Left lung (tissue), 14 donors: ENCODE results near the gene PPP1R14B. TPM values are rescaled to one million over a fixed set of nuclear protein-coding genes. Genes with fewer than 3 reads are reported as not detected.

ENCODE experiments used
- ATAC-seq: fragments of 200-7000 bp; cut with Tn5 transposase; one replicate; pipeline ENCODE4 v1.9.1; 2020; ENCODE audit warnings: moderate library complexity
- DNase-seq, 4 donors: peaks; one replicate each; pipeline ENCODE4 v3.0.0-alpha.2; 2013 to 2020
- H3K27ac ChIP-seq, 2 donors: fragments of 200-600 bp; sonication (generic) in 1 of 2; one replicate each; pipeline versions ENCODE4 v1.5.0 to v1.8.0; 2020 to 2021
- H3K27me3 ChIP-seq, 2 donors: fragments of 200-600 bp; sonication (generic) in 1 of 2; one replicate each; pipeline versions ENCODE4 v1.5.0 to v1.8.0; 2020 to 2021
- H3K36me3 ChIP-seq, 2 donors: fragments of 200-600 bp; sonication (generic) in 1 of 2; one replicate each; pipeline versions ENCODE4 v1.5.0 to v1.8.0; 2020 to 2021
- H3K4me1 ChIP-seq, 2 donors: fragments of 200-600 bp; one replicate each; pipeline ENCODE4 v1.8.0; 2021
- H3K4me3 ChIP-seq, 2 donors: fragments of 200-600 bp; sonication (generic) in 1 of 2; one replicate each; pipeline versions ENCODE4 v1.5.0 to v1.8.0; 2020 to 2021; ENCODE audit warnings: mild to moderate bottlenecking in 1 of 2
- H3K9me3 ChIP-seq, 2 donors: fragments of 200-600 bp; sonication (generic) in 1 of 2; one replicate each; pipeline versions ENCODE4 v1.5.0 to v1.8.0; 2020 to 2021
- intact Hi-C, 2 donors: fragments of 100-400 bp; cut with DNase I; formaldehyde crosslinking; loops; one replicate each; pipeline versions ENCODE4 v1.11.2 to v1.14.2; 2022
- long read RNA-seq, 12 donors: library from polyadenylated mRNA in 2 of 12; unstranded in 2 of 12; transcript quantifications; one replicate each; pipeline ENCODE4 v2.0.0 and lab custom pipeline, GENCODE V29; 2019 to 2026
- polyA plus RNA-seq, 6 donors: library from polyadenylated mRNA; unstranded; fragments of 120-200 nt; gene quantifications; one replicate each; pipeline ENCODE4 v1.2.1, GENCODE V29; 2013; ENCODE audit not compliant: insufficient read length in 6 of 6
- total RNA-seq, 2 donors: library from RNA; stranded (reverse); fragmentation: NEBNext Ultra II Directional; extraction: Animal tissue kit (Norgen Biotek cat#: 25700); gene quantifications; one replicate each; pipeline ENCODE4 v1.2.1, GENCODE V29; 2021
- TF ChIP-seq, protein P1 (sequence below), 2 donors: fragments of 200-600 bp; sonication (generic) in 1 of 2; IDR thresholded peaks; one replicate each; pipeline versions ENCODE4 v1.5.0 to v1.8.0; 2021; ENCODE audit warnings: antibody characterized with exemption in 2 of 2
- donor health status: DM: no; HTN: yes; CAD: no.
- donor health status: DM: no; HTN: no; CAD: no.

PPP1R14B gene, protein sequence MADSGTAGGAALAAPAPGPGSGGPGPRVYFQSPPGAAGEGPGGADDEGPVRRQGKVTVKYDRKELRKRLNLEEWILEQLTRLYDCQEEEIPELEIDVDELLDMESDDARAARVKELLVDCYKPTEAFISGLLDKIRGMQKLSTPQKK
- total RNA-seq (100 to 1,000 TPM; 154 to 200 TPM), polyA plus RNA-seq (100 to 1,000 TPM in 1 of 6 donors, 10 to 100 TPM in 5; 56.7 to 100 (median 79.5) TPM)
- long read RNA-seq, donor 1, transcript PPP1R14B-201 (4 exons, 982 nt), result major isoform, 107 of 116 reads
- long read RNA-seq, donor 1, partial matches to known transcripts, result 0 of 116 reads
- long read RNA-seq, donor 1, other reads (novel, unspliced or antisense), result 7 of 116 reads
- long read RNA-seq, donor 2, transcript PPP1R14B-203 (3 exons, 920 nt), result minor isoform, 6 of 103 reads
- long read RNA-seq, donor 2, transcript PPP1R14B-201 (4 exons, 982 nt), result major isoform, 92 of 103 reads
- long read RNA-seq, donor 2, partial matches to known transcripts, result 0 of 103 reads
- long read RNA-seq, donor 2, other reads (novel, unspliced or antisense), result 5 of 103 reads
- long read RNA-seq, donor 3, transcript PPP1R14B-201 (4 exons, 982 nt), result major isoform, 91 of 92 reads
- long read RNA-seq, donor 3, partial matches to known transcripts, result 0 of 92 reads
- long read RNA-seq, donor 3, other reads (novel, unspliced or antisense), result 0 of 92 reads
- long read RNA-seq, donor 4, transcript PPP1R14B-201 (4 exons, 982 nt), result major isoform, 8 of 13 reads
- long read RNA-seq, donor 4, partial matches to known transcripts, result 1 of 13 reads
- long read RNA-seq, donor 4, other reads (novel, unspliced or antisense), result 3 of 13 reads
- long read RNA-seq, donor 5, transcript PPP1R14B-201 (4 exons, 982 nt), result major isoform, 78 of 78 reads
- long read RNA-seq, donor 5, partial matches to known transcripts, result 0 of 78 reads
- long read RNA-seq, donor 5, other reads (novel, unspliced or antisense), result 0 of 78 reads
- long read RNA-seq, donor 6, transcript PPP1R14B-201 (4 exons, 982 nt), result major isoform, 97 of 98 reads
- long read RNA-seq, donor 6, partial matches to known transcripts, result 0 of 98 reads
- long read RNA-seq, donor 6, other reads (novel, unspliced or antisense), result 0 of 98 reads
- long read RNA-seq, donor 7, transcript PPP1R14B-201 (4 exons, 982 nt), result major isoform, 49 of 51 reads
- long read RNA-seq, donor 7, partial matches to known transcripts, result 0 of 51 reads
- long read RNA-seq, donor 7, other reads (novel, unspliced or antisense), result 0 of 51 reads
- long read RNA-seq, donor 8, transcript PPP1R14B-201 (4 exons, 982 nt), result major isoform, 84 of 85 reads
- long read RNA-seq, donor 8, partial matches to known transcripts, result 0 of 85 reads
- long read RNA-seq, donor 8, other reads (novel, unspliced or antisense), result 0 of 85 reads
- long read RNA-seq, donor 9, partial matches to known transcripts, result 0 of 2 reads
- long read RNA-seq, donor 9, other reads (novel, unspliced or antisense), result 0 of 2 reads
- long read RNA-seq, donor 10, transcript PPP1R14B-201 (4 exons, 982 nt), result major isoform, 13 of 16 reads
- long read RNA-seq, donor 10, partial matches to known transcripts, result 0 of 16 reads
- long read RNA-seq, donor 10, other reads (novel, unspliced or antisense), result 2 of 16 reads
- long read RNA-seq, donor 11, transcript PPP1R14B-201 (4 exons, 982 nt), result major isoform, 107 of 116 reads
- long read RNA-seq, donor 11, partial matches to known transcripts, result 5 of 116 reads
- long read RNA-seq, donor 11, other reads (novel, unspliced or antisense), result 0 of 116 reads
- long read RNA-seq, donor 12, transcript PPP1R14B-201 (4 exons, 982 nt), result major isoform, 71 of 71 reads
- long read RNA-seq, donor 12, partial matches to known transcripts, result 0 of 71 reads
- long read RNA-seq, donor 12, other reads (novel, unspliced or antisense), result 0 of 71 reads

DNA sequence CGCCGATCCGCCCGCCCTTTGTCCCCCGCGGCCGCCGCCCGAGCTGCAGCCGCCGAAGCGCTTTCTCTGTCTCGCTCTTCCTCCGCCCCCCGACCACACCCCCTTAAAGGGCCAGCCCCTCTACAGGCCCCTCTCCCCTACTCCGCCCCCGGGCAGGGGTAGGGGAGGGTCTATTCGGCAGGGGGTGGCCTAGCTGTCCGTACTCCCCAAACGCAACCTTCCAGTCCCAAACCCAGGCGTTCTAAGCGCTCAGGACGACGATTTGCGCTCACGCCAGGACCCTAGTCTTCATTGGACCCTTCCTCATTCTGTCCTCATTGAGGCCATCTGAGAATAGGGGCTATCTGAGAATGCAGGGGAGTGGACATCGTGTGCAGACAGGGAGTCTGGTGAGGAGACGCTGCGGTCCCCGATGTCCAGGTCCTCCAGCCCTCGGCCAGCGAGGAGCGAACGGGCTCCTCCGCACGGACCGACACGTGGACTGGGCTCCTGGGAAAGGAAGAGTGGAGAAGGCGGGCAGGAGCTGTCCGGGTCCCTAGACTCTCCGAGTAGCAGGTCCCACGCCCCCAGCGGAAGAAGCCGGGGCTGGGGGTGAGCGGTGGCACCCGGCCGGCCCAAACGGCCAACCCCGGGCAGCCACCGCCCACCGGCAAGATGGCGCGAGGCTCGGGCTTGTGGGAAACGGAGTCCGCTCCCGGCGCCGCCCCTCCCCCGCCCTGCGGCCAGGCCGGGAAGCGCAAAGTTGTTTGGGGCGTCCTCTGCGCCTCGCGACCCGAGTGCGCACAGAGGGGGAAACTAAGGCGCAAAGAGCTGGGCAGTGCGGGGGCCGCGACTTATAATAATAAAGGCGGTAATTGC lies at the start of gene PPP1R14B:
Gene PPP1R14B, minus strand, starts transcription at position 73 of the 858 bp plus-strand sequence. CDS start 270 bp downstream, outside the sequence.
- intact Hi-C loops, result no loop called here
- H3K27me3 ChIP-seq, result no peaks in the 10 kb centered on the region
- ATAC-seq, result peak; percentile 78
- peaks cover 18 to 64% of the 10 kb centered on the region in 2 donors for H3K4me1 ChIP-seq
- H3K36me3 ChIP-seq, result peaks cover 0 to 20% of the 10 kb centered on the region in 2 donors
- peak; percentile 77 to 96 (median 90) for DNase-seq
- H3K4me3 ChIP-seq, result peak within 1 kb of the TSS; percentile 72 to 77
- peak within 1 kb of the TSS; percentile 84 to 90 for H3K27ac ChIP-seq
- TF ChIP-seq, protein P1, sequence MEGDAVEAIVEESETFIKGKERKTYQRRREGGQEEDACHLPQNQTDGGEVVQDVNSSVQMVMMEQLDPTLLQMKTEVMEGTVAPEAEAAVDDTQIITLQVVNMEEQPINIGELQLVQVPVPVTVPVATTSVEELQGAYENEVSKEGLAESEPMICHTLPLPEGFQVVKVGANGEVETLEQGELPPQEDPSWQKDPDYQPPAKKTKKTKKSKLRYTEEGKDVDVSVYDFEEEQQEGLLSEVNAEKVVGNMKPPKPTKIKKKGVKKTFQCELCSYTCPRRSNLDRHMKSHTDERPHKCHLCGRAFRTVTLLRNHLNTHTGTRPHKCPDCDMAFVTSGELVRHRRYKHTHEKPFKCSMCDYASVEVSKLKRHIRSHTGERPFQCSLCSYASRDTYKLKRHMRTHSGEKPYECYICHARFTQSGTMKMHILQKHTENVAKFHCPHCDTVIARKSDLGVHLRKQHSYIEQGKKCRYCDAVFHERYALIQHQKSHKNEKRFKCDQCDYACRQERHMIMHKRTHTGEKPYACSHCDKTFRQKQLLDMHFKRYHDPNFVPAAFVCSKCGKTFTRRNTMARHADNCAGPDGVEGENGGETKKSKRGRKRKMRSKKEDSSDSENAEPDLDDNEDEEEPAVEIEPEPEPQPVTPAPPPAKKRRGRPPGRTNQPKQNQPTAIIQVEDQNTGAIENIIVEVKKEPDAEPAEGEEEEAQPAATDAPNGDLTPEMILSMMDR (IDR thresholded peaks at IDR 0.05), result no peak
- H3K9me3 ChIP-seq, result no peaks in the 10 kb centered on the region

DNA sequence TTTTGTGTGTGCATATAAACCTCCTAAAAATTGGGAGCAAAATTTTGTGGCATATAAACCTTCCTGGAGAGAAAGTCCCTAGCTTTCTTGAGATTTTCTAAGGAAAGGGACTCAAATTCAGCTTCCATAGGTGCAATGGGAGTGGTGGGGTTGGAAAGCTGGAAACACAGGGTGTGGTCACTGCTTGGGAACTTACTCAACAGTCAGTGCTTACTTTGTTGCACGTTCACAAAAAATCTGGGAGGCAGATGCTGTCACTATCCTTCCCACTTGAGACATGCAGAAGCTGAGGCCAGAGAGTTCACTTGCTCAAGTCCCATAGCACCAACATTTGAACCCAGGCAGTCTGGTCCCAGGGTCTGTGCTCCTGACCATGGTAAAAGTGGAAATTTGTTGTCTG lies 49.5 kb upstream of the PPP1R14B start:
- intact Hi-C loops, result no loop called here
- H3K4me3 ChIP-seq, result no peak overlapping the region
- ATAC-seq, result no peak
- peaks cover 21 to 37% of the 10 kb centered on the region in 2 donors for H3K4me1 ChIP-seq
- TF ChIP-seq, protein P1 (IDR thresholded peaks at IDR 0.05), result no peak
- no peak overlapping the region for H3K27ac ChIP-seq
- DNase-seq, result no peak
- no peaks in the 10 kb centered on the region for H3K9me3 ChIP-seq
- peaks cover 66 to 98% of the 10 kb centered on the region in 2 donors for H3K27me3 ChIP-seq
- no peaks in the 10 kb centered on the region for H3K36me3 ChIP-seq

DNA sequence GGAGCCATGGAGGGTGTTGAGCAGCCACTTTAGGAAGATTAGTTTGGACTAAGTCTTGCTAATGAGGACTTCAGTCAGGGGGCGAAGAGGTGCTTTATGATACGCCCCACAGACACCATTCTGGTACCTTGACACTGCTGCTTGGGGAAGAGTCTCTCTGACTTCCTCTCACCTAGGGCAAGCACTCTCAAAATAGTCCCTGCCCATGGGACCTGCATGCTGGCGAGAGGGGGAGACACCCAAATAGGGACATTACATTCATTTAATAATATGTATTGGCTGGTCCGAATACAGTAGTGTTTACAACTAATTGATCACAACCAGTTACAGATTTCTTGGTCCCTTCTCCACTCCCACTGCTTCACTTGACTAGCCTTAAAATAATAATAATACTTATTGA lies 49.0 kb upstream of the PPP1R14B start:
- Histone ChIP-seq H3K27ac (no peak overlapping the region), H3K27me3 (peaks cover 71 to 100% of the 10 kb centered on the region in 2 donors)

More for the DNA sequence above, 49.0 kb upstream of the PPP1R14B start:
- Histone ChIP-seq H3K36me3 (no peaks in the 10 kb centered on the region), H3K9me3 (no peaks in the 10 kb centered on the region), H3K4me3 (no peak overlapping the region), H3K4me1 (peaks cover 21 to 37% of the 10 kb centered on the region in 2 donors)
- TF ChIP-seq, protein P1 (IDR thresholded peaks at IDR 0.05), result no peak
- ATAC-seq (no peak), DNase-seq (no peak)
- intact Hi-C loops, result no loop called here
